HG03095 (cell line): ENCODE results near the gene RPS2.
"Not testable (repeated sequence)": the region's sequence is repeated elsewhere in the genome, so short reads cannot be mapped to it uniquely, and the experiment has no call there.

Experiments used
- ATAC-seq: cut with Tn5 transposase; IDR thresholded peaks from one replicate; pipeline ENCODE4 v1.9.1; 2021; ENCODE audit warnings: moderate library complexity; ENCODE audit not compliant: unreplicated experiment

RPS2 gene

DNA sequence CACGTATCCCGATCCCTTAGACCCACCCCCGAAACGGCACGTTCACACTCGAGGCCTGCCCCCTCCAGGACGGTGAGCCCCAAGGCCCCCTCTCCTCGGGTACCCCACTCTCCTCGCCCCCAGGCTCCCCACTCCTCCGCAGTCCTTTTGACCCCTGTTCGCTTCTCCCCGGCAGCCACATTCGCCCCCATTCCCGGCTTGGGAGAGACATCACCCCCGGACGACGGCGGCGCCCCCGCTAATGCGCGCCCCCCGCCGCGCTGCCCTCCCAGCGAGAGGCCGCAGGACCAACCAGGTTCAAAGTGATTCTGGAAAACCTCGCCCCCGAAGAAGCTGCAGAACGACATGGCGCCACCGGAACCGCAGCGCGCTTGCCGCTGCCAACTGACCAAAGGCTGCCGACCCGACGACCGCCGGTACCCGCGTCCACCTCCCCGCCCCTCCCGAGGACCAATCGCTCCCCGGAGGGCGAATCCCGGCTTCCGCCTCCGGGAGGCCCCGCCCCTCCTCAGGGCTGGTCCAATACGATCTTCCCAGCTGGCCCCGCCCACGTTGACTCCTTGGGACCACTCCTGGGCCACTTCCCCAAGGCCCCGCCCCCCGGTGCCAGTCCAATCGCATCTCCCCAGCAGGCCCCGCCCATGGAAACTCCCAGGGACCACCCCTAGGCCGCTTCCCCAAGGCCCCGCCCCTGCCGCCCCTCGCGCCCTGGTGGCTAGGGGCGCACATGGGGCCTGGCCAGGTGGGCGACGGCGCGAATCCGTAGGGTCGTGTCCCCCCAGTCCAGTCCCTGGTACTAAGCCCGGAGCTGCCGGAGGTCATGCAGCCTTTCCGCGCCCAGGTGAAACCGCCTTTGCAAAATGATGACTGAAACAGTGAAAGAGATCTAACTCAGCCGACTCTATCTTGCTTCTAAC is 21.6 kb downstream of the RPS2 start, which contains the start of gene MSRB1:
Gene MSRB1, minus strand, starts transcription at position 390 of the 917 bp plus-strand sequence. Its CDS starts 43 bp downstream, at position 347.
- ATAC-seq = peak; percentile 89

DNA sequence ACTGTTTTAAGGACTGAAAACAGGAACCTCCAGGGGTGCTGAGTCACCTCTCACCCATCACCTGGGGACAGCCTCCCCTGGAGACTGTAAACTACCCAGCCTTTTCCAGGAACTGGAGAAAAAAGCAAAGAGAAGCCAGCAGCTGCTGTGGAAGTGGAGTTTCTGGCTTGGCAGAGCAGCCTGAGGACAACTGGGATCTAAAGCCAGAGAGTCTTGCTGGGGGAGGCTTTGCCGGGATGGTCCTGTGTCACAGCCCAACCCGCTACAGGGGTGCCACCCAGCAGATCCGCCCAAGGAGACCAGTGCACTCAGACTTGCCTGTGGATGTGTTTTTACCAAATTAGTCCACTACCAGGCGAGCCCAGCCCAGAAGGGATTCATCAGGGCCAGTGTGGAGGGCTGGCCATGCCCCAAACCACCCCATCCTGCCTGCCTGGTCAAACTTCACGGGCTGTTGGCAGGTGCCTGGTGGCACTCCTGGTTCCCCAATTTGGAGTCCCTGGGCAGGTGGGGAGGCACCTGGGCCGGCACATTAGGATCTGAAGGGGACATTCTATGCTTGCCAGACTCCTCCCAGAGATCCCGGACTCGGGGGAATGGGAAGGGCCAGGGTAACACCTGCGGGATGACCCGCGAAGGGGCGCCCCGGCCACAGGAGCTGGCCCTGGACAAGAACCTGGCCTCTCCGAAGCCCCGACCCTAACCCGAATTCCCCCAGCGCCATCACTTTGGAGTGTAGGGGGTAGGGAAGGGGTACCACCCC is 22.4 kb downstream of the RPS2 start:
- ATAC-seq = no peak

- ATAC-seq = no peak
These were observed 23.2 kb downstream of the RPS2 start for GRCh38 chr16:1941162-1942046.

- no peak for ATAC-seq
These were observed 24.1 kb downstream of the RPS2 start for GRCh38 chr16:1940273-1941161.

DNA sequence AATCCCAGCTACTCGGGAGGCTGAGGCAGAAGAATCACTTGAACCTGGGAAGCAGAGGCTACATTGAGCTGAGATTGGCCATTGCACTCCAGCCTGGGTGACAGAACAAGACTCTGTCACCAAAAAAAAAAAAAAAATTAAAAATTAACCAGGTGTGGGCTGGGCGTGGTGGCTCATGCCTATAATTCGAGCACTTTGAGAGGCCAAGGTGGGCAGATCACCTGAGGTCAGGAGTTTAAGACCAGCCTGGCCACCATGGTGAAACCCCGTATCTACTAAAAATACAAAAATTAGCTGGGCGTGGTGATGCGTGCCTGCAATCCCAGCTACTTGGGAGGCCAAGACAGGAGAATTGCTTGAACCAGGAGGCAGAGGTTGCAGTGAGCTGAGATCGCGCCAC is 24.8 kb downstream of the RPS2 start:
- ATAC-seq = not testable (repeated sequence)

DNA sequence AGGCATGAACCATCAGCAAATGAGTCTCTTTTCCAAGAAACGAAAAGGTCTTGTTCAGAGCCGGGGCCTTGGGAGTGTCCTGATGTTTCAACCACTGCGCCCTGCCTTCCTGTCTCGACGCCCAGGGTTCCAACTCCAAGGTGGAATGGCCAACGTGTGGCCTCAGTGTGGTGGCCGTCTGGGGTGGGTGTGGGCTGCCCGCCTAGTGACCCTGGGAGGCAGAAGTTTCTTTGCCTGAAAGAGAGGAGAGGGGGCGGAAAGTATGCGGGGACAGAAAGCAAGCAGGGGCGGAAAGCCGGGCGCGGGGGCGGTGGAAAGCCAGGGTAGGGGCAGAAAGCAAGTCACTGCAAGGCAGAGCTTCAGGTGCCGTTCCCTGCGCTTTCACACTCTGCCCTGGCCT is 25.7 kb downstream of the RPS2 start:
- ATAC-seq = no peak

- ATAC-seq = no peak
These were observed 26.3 kb downstream of the RPS2 start for GRCh38 chr16:1938316-1938715.

- ATAC-seq = no peak
These were observed 27.6 kb downstream of the RPS2 start for GRCh38 chr16:1936945-1937479.

DNA sequence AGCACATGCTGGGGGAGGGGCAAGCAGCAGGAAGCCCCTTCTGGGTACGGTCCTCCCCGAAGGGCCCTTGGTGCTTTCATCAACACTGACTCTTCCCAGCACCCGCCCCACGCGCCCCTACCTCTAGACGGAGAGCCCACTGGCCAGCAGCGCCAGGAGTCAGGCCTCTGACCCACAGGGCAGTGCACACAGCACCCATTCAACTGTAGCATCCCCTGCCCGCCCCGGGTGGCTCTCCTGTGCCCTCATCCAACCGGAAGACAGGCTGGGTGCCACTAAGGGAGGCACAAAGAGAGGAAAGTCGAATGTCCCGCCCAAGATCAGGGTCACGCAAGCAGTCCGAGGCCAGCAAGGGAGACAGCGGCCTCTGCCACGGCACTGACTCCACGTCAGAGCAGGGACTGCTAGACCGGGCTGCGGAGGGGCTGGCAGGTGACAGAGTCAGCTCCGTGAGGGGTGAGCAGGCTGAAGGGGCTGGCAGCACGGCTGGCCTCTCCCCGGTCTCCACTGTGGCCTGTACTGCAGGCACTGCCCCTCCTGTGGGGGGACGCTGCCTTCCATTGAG is 31.4 kb downstream of the RPS2 start:
- no peak for ATAC-seq

- no peak for ATAC-seq
These were observed 32.3 kb downstream of the RPS2 start for GRCh38 chr16:1932050-1933028.

DNA sequence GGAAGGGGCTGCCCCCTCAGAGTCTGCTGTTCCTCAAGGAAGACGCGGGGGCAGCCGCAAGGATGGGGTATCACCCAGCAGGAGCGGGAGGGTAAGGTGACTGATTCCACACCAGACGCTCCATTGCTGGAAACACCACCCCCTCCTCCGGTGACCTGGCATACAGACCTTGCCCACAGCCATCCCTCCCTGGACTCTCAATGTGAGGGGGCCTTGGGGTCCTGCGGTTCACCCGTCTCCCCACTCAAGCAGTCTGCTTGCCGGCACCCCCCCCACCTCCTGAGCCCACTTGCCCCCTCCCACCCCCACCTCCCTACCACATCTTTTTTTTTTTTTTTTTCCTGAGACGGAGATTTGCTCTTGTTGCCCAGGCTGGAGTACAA is 34.3 kb downstream of the RPS2 start:
- no peak for ATAC-seq

DNA sequence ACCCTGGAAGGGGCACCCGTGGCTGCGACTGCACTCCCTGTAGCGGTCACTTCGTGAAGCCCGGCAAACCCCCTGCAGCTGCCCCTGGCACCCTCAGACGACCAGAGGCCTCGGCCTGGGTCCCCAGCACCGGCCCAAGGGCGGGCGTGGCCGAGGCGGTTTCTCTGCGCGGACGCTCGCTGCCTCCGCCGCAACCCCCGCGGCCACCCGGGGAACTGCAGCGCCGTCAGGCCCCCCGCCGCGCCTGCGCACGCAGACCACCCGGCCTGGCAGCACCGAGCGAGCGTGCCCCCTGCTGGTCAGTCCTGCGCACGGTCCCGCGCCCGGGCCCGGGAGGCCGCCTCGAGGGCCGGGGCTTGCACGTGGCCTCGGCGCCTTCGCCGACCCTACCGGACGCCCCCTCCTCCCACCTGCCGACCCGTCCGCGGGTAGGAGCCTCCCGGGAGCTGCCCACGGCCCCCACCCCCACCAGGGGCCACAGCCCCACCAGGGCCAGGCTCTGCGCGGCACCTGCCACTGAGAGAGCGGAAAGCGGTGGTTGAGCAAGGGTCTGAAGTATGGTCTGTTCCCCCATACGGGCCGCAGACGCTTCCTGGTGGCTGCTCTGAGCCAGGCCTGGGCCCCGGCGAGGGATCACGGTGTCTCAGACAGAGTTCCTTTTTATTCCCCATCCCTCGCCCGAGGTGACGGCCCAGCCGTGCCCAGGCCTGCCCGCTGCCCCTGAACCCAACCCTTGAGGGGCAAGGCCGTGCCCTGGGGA is 34.9 kb downstream of the RPS2 start:
- peak; percentile 84 for ATAC-seq

- ATAC-seq = no peak
These were observed 35.5 kb downstream of the RPS2 start for GRCh38 chr16:1929105-1929504.

DNA sequence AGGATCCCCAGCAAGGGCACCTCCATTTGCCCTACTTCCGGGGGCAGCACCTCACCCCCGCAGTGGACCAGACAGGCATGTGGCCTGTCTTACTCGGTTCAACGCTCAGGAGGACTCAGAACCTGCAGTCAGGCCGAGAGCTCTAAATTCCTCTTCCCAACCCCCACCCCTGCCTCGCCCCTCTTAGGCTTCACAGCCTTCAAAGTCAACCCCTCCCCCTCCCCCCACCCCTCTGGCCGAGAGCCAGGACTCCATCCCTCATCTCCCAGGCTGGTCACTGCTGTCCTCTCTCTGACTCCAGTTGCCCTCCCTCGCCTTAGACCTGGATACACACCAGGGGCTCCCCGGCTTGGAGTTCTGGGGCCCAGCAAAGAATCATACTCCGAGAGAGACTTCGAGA is 38.4 kb downstream of the RPS2 start:
- ATAC-seq = no peak

DNA sequence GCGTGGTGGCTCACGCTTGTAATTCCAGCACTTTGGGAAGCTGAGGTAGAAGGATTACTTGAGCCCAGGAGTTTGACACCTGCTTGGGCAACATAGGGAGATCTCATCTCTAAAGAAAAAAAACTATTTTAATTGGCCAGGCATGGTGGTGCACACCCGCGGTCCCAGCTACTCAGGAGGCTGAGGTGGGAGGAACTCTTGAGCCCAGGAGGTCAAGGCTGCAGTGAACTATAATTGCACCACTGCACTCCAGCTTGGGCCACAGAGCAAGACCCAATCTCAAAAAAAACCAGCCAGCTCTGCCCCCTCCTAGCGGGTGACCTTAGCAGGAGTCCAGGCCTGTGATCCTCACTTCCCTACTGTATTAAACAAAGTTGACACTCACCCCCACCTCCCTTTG is 40.5 kb downstream of the RPS2 start:
- ATAC-seq = no peak

GRCh38 chr16:1923299-1924034 is 41.2 kb downstream of the RPS2 start:
- no peak for ATAC-seq

DNA sequence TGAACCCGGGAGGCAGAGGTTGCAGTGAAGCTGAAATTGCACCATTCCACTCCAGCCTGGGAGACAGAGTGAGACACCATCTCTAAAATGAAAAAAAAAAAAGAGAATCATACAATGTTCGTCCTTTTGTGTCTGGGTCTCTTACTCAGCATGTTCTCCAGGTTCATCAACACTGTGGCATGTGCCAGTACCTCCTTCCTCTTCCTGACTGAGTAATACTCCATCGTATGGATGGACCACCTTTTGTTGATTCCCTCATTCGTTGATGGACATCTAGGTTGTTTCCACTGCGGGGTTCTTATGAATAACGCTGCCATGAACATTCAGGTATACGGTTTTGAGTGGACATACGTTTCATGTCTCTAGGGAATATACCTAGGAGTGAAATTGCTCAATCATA is 42.3 kb downstream of the RPS2 start:
- ATAC-seq = no peak
